GM12891 (cell line): ENCODE measurements around the gene TMEM212.

ENCODE experiments used
- PAX5 ChIP-seq: IDR thresholded peaks from 2 replicates; pipeline ENCODE4 v1.6.1; 2011; ENCODE audit warnings: low read length, moderate library complexity, mild to moderate bottlenecking; ENCODE audit not compliant: insufficient read depth, severe bottlenecking
- POLR2A ChIP-seq: IDR thresholded peaks from 2 replicates; pipeline ENCODE4 v1.6.1; 2011; ENCODE audit warnings: low read depth, low read length, control low read depth
- POLR2AphosphoS5 ChIP-seq: IDR thresholded peaks from 2 replicates; pipeline ENCODE4 v1.6.1; 2011; ENCODE audit warnings: low read depth, low read length, control low read depth
- POU2F2 ChIP-seq: IDR thresholded peaks from 2 replicates; pipeline ENCODE4 v1.6.1; 2011; ENCODE audit warnings: low read depth, mild to moderate bottlenecking, control low read depth, low read length, moderate library complexity
- SPI1 ChIP-seq: IDR thresholded peaks from 2 replicates; pipeline ENCODE4 v1.6.1; 2011; ENCODE audit warnings: low read depth, low read length, control low read depth
- TAF1 ChIP-seq: IDR thresholded peaks from 2 replicates; pipeline ENCODE4 v1.6.1; 2011; ENCODE audit warnings: low read depth, low read length, control low read depth

DNA sequence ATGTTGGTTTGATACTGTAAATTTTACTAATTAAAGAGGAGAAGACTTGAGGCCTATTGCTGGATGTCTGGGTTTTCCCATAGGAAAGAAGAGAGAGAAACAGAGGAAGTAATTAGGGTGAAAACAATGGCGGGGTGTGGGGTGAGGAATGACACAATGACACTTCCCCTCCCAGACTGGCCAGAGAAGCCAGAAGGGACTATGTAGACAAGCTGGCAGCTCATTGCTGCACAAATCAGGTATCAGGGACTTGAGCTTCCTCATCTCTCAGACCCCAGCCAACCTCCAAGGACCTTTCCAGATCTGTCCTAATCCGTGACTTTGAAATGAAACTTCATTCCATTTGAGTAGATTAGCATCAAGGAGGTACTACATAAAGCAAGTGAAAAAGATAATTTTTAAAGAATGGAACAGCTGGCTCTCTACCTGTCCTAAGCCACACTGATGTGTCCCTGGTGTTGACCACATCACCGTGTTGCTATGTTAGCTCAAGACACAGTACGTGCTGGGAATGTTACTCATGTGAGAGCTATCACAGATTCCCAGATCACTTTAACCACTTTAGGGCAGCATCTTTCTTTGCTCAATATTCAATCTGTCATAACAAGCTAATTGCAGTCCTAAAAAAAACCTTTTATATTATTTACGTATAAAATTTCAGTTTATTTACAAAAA, 22.2 kb downstream of the TMEM212 start:
- no peak for TF ChIP-seq PAX5
- no peak for TF ChIP-seq TAF1
- TF ChIP-seq POLR2A: no peak
- TF ChIP-seq POLR2AphosphoS5: no peak
- no peak for TF ChIP-seq SPI1
- TF ChIP-seq POU2F2: no peak
